HL-60 (cell line): ENCODE results near the gene SPIRE1.

Experiments used
- DNase-seq, 2 experiments: peaks; one replicate each; pipeline ENCODE4 v3.0.0-alpha.2; 2010 to 2020; ENCODE audit warnings: low read depth in 1 of 2, low spot score in 1 of 2
- H3K27ac ChIP-seq: fragments of 250-450 bp; sonication (Bioruptor Pico); replicated peaks from 2 replicates; pipeline ENCODE4 v1.5.1; 2020; ENCODE audit warnings: mild to moderate bottlenecking, moderate library complexity
- H3K27me3 ChIP-seq: fragments of 250-450 bp; sonication (Bioruptor Pico); 2 replicates; pipeline ENCODE4 v1.5.1; 2021; ENCODE audit warnings: mild to moderate bottlenecking, moderate library complexity; ENCODE audit not compliant: insufficient read depth, poor library complexity, severe bottlenecking
- H3K4me3 ChIP-seq: replicated peaks from 2 replicates; pipeline ENCODE4 v1.5.1; 2011; ENCODE audit warnings: mild to moderate bottlenecking, control low read depth, low read length; ENCODE audit not compliant: insufficient read depth
- GABPA ChIP-seq: IDR thresholded peaks from 2 replicates; pipeline ENCODE4 v1.6.1; 2012; ENCODE audit warnings: low read depth
- POLR2AphosphoS5 ChIP-seq: IDR thresholded peaks from 2 replicates; pipeline ENCODE4 v1.6.1; 2012; ENCODE audit warnings: low read depth
- SPI1 ChIP-seq: IDR thresholded peaks from 2 replicates; pipeline ENCODE4 v1.6.1; 2012; ENCODE audit warnings: low read depth, mild to moderate bottlenecking, borderline replicate concordance
- TF ChIP-seq, protein P1 (sequence below): IDR thresholded peaks from 2 replicates; pipeline ENCODE4 v1.6.1; 2012; ENCODE audit warnings: low read depth; ENCODE audit not compliant: insufficient replicate concordance
- TF ChIP-seq, protein P2 (sequence below): IDR thresholded peaks from one replicate; pipeline ENCODE4 v1.5.1; 2011; ENCODE audit warnings: low read length, control low read depth, inconsistent platforms; ENCODE audit not compliant: insufficient read depth

SPIRE1 gene

GRCh38 chr18:12637393-12637792 lies 20.5 kb downstream of the SPIRE1 start:
- Histone ChIP-seq H3K27ac (no peak overlapping the region), H3K27me3 (peaks cover under 1% of the 10 kb centered on the region), H3K4me3 (no peak overlapping the region)
- TF ChIP-seq POLR2AphosphoS5 (no peak), GABPA (no peak), SPI1 (no peak)
- TF ChIP-seq, protein P1, sequence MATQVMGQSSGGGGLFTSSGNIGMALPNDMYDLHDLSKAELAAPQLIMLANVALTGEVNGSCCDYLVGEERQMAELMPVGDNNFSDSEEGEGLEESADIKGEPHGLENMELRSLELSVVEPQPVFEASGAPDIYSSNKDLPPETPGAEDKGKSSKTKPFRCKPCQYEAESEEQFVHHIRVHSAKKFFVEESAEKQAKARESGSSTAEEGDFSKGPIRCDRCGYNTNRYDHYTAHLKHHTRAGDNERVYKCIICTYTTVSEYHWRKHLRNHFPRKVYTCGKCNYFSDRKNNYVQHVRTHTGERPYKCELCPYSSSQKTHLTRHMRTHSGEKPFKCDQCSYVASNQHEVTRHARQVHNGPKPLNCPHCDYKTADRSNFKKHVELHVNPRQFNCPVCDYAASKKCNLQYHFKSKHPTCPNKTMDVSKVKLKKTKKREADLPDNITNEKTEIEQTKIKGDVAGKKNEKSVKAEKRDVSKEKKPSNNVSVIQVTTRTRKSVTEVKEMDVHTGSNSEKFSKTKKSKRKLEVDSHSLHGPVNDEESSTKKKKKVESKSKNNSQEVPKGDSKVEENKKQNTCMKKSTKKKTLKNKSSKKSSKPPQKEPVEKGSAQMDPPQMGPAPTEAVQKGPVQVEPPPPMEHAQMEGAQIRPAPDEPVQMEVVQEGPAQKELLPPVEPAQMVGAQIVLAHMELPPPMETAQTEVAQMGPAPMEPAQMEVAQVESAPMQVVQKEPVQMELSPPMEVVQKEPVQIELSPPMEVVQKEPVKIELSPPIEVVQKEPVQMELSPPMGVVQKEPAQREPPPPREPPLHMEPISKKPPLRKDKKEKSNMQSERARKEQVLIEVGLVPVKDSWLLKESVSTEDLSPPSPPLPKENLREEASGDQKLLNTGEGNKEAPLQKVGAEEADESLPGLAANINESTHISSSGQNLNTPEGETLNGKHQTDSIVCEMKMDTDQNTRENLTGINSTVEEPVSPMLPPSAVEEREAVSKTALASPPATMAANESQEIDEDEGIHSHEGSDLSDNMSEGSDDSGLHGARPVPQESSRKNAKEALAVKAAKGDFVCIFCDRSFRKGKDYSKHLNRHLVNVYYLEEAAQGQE = no peak
- TF ChIP-seq, protein P2, sequence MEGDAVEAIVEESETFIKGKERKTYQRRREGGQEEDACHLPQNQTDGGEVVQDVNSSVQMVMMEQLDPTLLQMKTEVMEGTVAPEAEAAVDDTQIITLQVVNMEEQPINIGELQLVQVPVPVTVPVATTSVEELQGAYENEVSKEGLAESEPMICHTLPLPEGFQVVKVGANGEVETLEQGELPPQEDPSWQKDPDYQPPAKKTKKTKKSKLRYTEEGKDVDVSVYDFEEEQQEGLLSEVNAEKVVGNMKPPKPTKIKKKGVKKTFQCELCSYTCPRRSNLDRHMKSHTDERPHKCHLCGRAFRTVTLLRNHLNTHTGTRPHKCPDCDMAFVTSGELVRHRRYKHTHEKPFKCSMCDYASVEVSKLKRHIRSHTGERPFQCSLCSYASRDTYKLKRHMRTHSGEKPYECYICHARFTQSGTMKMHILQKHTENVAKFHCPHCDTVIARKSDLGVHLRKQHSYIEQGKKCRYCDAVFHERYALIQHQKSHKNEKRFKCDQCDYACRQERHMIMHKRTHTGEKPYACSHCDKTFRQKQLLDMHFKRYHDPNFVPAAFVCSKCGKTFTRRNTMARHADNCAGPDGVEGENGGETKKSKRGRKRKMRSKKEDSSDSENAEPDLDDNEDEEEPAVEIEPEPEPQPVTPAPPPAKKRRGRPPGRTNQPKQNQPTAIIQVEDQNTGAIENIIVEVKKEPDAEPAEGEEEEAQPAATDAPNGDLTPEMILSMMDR = no peak
- no peak for DNase-seq

DNA sequence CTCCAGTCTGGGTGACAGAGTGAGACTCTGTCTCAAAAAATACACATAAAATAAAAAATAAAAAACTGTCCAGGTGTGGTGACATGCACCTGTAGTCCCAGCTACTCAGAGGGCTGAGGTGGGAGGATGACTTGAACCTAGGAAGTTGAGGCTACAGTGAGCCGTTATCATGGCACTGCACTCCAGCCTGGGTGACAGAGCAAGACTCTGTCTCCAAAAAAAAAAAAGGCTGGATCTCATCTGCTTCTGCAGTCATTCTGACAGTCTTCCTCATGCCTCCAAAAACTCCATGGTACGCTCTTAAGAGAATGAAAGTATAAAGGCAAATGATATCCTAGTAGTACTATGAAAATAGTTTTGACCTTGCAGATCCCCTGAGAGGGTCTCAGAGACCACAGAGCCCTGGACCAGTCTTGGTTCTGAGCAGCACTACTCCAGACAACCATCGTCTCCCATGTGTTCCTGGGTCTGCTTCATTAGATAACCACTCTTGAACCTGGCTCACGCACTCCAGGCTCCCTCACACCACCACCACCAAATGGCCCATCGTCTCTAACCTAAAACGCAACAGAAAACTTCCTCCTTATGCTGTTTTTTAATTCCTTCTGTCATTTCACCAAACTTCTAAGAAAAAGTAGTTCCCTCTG lies 26.0 kb downstream of the SPIRE1 start:
- peaks cover 3% of the 10 kb centered on the region for H3K27me3 ChIP-seq
- TF ChIP-seq, protein P2 = no peak
- no peak for TF ChIP-seq POLR2AphosphoS5
- TF ChIP-seq, protein P1 = no peak
- no peak for TF ChIP-seq GABPA
- no peak for TF ChIP-seq SPI1
- DNase-seq = no peak
- H3K27ac ChIP-seq = no peak overlapping the region
- H3K4me3 ChIP-seq = no peak overlapping the region

- TF ChIP-seq, protein P1 = no peak
- TF ChIP-seq POLR2AphosphoS5 (no peak), GABPA (no peak), SPI1 (no peak)
- TF ChIP-seq, protein P2 = no peak
Measured at GRCh38 chr18:12630136-12630535, 27.8 kb downstream of the SPIRE1 start.

More at GRCh38 chr18:12630136-12630535, 27.8 kb downstream of the SPIRE1 start:
- Histone ChIP-seq H3K4me3 (no peak overlapping the region), H3K27ac (no peak overlapping the region), H3K27me3 (peaks cover 3% of the 10 kb centered on the region)
- no peak for DNase-seq
